Fibroblast of pulmonary artery (primary cell): Measurements from ENCODE around the gene IL4I1.

ENCODE experiments used
- DNase-seq: peaks from one replicate; pipeline ENCODE4 v3.0.0-alpha.2; 2010; ENCODE audit warnings: low read depth
- H3K4me3 ChIP-seq: replicated peaks from 2 replicates; pipeline ENCODE4 v1.5.1; 2011; ENCODE audit warnings: low read depth, mild to moderate bottlenecking, control low read depth, low read length, moderate library complexity
- TF ChIP-seq, protein P1 (sequence below): IDR thresholded peaks from 2 replicates; pipeline ENCODE4 v1.5.1; 2011; ENCODE audit warnings: mild to moderate bottlenecking, control low read depth, low read length, inconsistent platforms; ENCODE audit errors: missing control alignments

The IL4I1 gene

DNA sequence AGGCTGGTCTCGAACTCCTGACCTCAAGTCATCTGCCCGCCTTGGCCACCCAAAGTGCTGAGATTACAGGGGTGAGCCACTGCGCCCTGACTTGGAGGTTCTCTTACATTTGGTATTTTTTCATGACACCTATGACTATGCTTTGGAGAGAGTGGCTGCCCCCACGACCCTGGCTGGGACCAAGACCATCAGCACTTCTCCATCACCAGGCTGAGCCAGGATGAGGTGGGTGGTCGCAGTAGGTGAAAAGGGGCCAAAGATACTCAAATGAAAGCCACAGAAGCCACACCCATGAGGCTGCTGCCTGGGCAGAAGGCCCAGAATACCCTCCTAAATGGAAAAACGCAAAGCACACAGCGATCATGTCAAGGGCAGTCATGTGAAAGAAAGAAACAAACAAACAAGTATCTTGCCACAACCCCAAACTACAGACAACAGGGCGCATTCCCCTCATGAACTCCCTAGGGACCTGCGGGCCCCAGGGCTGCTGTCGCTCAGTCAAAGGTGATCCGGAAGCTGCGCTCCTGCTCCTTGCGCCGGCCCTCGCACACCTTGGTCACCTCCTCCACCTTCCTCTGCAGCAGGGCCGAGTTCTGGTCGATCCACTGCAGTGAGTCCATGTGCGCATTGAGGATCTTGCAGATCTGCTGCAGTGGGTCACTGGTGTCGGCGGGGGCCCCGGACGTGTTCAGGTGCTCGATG, 11.2 kb upstream of the IL4I1 start:
- H3K4me3 ChIP-seq: no peak overlapping the region
- TF ChIP-seq, protein P1, sequence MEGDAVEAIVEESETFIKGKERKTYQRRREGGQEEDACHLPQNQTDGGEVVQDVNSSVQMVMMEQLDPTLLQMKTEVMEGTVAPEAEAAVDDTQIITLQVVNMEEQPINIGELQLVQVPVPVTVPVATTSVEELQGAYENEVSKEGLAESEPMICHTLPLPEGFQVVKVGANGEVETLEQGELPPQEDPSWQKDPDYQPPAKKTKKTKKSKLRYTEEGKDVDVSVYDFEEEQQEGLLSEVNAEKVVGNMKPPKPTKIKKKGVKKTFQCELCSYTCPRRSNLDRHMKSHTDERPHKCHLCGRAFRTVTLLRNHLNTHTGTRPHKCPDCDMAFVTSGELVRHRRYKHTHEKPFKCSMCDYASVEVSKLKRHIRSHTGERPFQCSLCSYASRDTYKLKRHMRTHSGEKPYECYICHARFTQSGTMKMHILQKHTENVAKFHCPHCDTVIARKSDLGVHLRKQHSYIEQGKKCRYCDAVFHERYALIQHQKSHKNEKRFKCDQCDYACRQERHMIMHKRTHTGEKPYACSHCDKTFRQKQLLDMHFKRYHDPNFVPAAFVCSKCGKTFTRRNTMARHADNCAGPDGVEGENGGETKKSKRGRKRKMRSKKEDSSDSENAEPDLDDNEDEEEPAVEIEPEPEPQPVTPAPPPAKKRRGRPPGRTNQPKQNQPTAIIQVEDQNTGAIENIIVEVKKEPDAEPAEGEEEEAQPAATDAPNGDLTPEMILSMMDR: no peak
- no peak for DNase-seq

DNA sequence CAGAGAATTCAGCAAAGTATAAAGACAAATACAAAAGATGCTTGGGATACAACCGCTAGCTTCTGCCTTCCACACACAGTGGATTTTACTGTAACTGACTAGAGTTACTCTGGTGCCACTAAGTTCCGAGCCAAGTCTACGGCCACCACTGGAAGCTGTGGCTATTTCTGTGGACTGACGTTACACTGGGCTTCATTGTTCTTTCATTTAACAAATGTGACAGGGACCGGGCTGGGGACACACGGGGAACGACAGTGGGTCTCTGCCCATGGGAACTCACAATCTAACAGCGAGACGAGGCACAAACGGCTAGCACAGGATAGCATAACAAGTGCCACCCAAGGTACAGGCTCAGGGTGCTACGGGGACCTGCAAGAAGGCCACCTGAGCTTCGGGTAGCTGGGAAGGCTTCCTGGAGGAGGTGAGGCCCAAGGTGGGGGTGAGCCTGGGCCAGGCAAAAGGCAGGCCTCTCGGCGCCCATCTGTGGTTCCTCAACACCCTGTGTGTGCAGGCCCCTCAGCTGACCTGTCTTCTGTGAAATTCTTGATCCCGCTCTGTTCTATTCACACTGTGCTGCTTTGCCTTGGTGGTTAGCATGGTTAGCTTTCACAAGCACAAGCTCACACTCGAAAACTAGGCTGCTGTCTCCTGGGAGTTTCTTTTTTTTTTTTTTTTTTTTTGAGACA, 10.3 kb upstream of the IL4I1 start:
- TF ChIP-seq, protein P1: no peak
- DNase-seq: no peak
- no peak overlapping the region for H3K4me3 ChIP-seq

DNA sequence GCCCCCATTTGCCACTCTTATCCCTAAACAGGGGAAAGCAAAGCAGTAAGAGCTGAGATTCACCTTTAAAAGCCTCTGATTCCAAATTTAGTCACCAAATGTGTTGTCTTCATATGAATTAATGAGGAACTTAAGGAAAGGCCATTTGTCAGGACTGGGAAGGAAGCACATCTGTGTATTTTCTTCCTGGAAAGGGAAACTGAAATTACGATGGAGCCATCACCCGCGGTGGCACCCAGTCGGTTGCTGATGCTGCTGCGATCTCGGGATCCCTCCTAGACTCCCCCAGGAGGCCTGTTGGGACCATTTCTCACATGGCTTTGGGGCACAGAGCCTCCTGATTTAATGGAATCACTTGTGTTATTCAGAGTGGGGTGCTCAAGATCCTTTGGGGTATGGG, 7.4 kb upstream of the IL4I1 start:
- H3K4me3 ChIP-seq: no peak overlapping the region
- TF ChIP-seq, protein P1: no peak
- DNase-seq: no peak

DNA sequence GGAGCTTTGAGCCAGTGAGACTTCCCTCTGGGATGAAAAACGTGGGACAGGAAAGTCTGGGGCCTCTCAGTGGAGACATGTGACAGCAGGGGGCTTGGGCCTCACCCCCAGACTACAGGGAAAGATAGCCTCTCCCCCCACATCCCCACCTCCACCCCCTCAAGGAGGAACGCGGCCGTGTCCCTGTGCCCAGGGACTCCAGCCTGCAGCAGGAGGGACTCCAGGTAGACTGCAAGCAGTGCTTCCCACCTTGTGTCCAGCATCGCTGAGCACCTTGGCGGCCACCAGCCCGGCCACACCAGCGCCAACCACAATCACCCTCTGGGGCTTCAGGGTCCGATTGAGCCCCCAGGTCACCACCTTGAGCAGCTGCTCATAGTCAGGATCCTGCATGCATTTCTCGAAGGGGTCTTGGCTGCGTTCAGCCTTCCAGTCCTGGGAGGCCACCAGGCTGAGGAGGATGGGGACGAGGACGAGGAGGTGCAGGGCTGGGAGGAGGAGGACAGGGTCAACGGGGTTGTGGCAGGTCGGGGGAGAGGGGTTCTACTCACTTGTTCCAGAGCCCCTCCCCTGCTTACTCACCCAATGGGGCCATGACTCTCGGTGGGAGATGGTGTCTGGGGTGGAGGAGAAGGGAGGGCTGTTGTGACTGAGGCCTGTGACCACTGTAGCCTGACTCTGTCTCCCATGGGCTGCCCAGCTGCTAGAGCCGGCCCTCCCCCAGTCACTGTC, 955 bp downstream of the IL4I1 start:
- DNase-seq: no peak
- TF ChIP-seq, protein P1: no peak
- no peak overlapping the region for H3K4me3 ChIP-seq

DNA sequence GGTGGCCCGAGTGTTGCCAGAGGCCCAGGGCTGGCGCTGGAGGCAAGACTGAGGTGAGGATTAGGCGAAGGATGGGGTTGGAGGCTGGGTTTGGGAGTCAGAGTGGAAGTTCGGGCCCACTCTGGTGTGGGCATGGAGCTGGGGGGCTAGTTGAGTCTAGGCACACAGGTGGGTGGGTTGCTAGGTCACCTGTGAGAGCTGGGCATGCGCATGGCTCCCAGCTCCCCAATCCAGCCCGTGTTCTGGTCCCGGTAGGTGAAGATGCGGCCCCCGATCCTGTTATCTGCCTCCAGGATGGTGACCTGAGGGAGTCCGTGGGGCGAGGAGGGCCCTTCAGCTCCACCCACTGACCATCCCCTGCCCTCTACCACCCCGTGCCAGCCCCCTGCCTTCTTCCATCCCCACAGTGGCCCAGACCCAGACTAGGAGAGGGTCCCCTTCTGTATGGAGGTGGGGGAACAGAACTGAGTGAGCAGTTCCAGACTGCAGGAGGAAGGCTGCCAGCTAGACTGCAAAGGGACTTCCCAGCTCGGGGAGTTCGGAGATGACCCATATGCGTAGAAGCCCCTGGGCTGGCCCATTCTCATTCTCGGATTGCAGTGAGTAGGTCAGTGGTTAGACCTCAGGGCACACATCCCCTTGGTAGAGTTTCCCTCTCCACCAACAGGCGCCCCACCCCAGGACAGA, 1.7 kb downstream of the IL4I1 start:
- DNase-seq: no peak
- TF ChIP-seq, protein P1: no peak
- no peak overlapping the region for H3K4me3 ChIP-seq

DNA sequence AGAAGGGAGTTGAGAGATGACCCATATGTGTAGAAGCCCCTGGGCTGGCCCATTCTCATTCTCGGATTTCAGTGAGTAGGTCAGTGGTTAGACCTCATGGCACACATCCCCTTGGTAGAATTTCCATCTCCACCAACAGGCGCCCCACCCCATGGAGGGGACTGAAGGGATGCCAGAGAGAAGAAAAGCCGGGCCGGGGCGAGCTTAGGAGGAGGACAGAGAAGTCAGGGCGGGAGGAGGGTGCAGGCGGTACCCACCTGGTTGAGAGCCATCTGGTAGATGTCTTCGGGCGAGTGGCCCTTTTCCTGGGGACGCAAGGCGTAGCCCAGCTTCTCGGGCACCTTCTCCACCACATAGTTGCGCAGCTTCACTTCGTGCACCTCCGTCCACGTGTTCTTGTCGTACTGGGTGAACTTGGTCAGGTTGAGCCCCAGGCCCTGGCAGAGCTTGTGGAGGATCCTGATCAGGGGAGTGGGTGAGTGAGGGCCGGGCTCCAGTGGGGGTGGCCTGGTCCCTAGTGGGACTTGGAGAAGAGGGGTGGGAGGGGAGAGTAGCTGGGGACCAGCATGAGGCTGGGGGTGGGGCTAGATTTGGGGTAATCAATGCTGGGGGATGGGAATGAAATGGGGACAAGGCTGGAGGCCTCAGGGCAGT, 2.5 kb downstream of the IL4I1 start:
- no peak for DNase-seq
- TF ChIP-seq, protein P1: no peak
- no peak overlapping the region for H3K4me3 ChIP-seq
